D721Med (cell line): ENCODE results near the gene NR1H3.

Experiments used
- DNase-seq: peaks from one replicate; pipeline ENCODE4 v3.0.0; 2011; ENCODE audit warnings: low spot score; ENCODE audit not compliant: insufficient read length
- FAIRE-seq: peaks from 2 replicates; lab custom pipeline; 2011; peaks lifted over from hg19 to GRCh38; lab: Jason Lieb, UNC
- TF ChIP-seq, protein P1 (sequence below): IDR thresholded peaks from 2 replicates; pipeline ENCODE4 v1.5.1; 2012; ENCODE audit warnings: mild to moderate bottlenecking, control low read depth; ENCODE audit not compliant: insufficient read depth; ENCODE audit errors: missing control alignments

The NR1H3 gene

DNA sequence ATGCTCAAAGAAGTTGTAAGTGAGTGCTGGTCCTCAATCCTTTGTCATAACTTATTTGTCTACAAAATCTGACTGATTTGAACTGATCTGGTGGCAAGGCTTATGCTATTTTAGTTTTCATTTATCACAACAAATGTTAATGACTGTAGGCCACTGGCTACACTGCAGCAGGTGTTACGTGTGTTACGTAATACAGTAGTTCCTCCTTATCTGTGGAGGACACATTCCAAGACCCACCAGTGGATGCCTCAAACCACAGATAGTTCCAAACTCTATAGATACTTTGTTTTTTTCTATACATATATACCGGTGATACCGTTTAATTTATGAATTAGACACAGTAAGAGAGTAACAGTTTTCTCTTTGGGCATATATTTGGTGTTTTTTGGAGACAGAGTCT, 19.1 kb downstream of the NR1H3 start:
- TF ChIP-seq, protein P1, sequence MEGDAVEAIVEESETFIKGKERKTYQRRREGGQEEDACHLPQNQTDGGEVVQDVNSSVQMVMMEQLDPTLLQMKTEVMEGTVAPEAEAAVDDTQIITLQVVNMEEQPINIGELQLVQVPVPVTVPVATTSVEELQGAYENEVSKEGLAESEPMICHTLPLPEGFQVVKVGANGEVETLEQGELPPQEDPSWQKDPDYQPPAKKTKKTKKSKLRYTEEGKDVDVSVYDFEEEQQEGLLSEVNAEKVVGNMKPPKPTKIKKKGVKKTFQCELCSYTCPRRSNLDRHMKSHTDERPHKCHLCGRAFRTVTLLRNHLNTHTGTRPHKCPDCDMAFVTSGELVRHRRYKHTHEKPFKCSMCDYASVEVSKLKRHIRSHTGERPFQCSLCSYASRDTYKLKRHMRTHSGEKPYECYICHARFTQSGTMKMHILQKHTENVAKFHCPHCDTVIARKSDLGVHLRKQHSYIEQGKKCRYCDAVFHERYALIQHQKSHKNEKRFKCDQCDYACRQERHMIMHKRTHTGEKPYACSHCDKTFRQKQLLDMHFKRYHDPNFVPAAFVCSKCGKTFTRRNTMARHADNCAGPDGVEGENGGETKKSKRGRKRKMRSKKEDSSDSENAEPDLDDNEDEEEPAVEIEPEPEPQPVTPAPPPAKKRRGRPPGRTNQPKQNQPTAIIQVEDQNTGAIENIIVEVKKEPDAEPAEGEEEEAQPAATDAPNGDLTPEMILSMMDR, result no peak
- FAIRE-seq (no peak), DNase-seq (no peak)

DNA sequence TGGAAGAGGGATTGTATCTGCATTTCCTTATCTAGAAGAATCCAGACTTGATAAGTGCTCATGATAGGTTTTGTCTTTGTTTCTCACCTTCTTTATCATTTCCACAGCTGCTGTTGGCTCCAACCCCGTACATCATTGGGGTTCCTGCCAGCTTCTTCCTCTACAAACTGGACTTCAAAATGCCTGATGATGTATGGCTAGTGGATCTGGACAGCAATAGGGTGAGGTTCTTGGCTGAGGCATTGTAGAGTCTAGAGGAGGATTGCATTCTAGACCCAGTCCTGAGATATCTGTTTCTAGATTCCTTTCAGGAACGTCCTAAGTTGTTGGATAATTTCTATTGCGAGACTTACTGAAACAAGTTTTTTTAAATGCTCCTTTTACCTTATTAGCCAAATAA, 20.3 kb downstream of the NR1H3 start:
- no peak for FAIRE-seq
- TF ChIP-seq, protein P1, result no peak

DNA sequence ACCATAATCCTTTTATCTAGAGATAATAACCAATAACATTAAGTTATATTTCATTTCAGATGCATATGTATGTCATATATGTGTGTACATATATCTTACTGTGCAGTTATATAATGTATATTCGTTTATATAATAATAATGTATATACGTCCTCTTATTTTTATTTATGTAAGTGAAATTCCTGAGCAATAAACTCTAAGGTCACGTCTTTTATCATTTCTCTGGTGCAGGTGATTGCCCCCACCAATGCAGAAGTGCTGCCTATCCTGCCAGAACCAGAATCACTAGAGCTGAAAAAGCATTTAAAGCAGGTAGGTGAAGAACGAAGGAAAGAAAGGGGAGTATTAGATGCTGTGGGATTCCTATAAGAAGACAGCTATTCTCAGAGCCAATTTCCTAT, 21.0 kb downstream of the NR1H3 start:
- TF ChIP-seq, protein P1, result no peak
- FAIRE-seq (no peak), DNase-seq (no peak)

More for the DNA sequence above, 20.3 kb downstream of the NR1H3 start:
- no peak for DNase-seq

DNA sequence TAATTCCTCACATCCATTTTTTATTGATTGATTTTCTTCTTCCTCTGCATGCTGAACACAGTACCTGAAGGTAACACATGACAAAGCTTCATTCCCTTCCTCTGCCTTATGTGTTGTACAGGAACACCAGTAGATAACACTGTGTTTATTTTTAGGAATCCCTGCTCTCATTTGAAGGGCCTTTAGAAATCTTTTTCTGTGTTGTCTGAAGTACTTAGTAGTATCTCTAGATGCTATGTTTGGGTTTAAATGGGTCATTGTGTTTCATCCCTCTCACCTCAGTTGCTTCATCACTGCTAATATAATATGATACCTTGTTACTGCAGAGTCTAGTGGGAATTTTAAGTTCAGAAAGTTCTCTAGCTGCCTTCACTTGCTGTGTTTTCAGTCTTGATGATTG, 22.3 kb downstream of the NR1H3 start:
- FAIRE-seq, result no peak
- TF ChIP-seq, protein P1, result no peak
- no peak for DNase-seq

DNA sequence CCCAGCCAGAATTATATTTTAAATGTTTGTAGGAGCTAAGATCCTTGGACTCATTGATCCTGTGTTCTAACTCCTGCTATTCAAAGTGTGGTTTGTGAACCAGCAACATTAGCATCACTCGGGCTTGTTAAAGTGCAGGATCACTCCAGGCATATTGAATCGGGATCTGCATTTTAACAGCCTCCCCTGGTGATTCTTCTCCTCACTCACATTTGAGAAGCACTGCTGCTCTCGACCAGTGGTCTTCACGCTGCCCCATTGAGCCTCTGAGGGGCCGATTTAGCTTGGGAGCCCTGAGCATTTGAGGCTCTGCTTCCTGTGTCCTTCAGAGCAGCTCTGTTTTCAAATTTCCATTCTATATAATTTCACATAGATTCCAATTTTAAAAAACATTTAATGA, 23.1 kb downstream of the NR1H3 start:
- FAIRE-seq (no peak), DNase-seq (no peak)
- TF ChIP-seq, protein P1, result no peak

DNA sequence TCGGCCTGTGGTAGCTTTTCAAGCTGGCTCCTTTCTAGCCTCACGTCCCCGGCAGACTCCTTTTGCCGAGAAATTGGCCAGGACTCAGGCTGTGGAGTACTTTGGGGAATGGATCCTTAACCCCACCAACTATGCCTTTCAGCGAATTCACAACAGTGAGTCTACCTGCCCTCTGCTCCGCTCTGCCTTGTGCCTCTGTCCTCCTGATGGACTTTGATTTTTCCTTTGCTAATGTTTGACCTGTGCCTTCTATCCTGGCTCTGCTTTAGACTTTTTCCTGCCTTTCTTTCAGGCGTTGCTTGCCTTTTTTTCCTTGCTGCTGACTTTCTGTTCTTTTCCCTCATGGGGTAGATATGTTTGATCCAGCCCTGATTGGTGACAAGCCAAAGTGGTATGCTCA, 24.7 kb downstream of the NR1H3 start:
- no peak for DNase-seq
- no peak for FAIRE-seq
- TF ChIP-seq, protein P1, result no peak

DNA sequence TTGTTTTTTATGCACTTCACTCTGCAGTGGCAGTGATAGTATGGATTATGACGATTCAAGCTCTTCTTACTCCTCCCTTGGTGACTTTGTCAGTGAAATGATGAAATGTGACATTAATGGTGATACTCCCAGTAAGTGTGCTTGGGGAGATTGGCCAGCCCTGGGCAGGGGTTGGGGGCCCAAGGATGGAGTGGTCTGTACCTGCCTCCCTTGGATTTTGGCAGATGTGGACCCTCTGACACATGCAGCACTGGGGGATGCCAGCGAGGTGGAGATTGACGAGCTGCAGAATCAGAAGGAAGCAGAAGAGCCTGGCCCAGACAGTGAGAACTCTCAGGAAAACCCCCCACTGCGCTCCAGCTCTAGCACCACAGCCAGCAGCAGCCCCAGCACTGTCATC, 26.4 kb downstream of the NR1H3 start:
- no peak for DNase-seq
- TF ChIP-seq, protein P1, result no peak
- no peak for FAIRE-seq
